NCI-H69 (cell line): ENCODE data around the gene RHOBTB1.

Source experiments
- DNase-seq: peaks from one replicate; lab custom pipeline; 2025; lab: John Stamatoyannopoulos, UW

The RHOBTB1 gene

DNA sequence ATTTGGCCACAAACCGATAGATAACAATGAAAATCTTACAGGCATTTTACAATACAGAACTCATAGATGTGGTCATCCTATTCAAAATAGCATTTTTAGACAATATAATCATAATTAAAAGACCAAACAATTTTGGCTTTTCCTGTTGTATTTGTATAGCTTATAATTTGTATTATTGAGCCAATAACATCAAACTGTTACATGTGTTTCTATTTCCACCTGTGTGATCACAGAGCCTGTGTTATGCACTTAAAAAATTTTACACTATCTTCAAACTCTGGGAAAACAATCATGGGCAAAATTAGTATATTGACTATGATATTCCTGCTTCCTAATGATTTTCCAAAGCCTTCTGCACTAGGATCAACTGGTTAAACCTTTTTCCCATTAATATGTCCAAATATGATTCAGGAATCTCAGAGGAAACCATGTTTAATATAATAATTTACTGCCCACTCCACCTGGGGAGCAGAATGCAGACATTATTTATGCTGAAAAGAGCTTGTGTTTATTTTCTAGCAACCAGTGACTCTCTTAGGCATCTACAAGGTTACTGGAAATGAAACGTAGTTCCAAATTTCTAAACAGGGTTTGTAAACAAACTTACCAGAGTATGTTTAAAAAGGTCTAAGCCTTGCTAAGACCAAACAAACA lies 1.7 kb downstream of the RHOBTB1 start:
- DNase-seq: no peak

DNA sequence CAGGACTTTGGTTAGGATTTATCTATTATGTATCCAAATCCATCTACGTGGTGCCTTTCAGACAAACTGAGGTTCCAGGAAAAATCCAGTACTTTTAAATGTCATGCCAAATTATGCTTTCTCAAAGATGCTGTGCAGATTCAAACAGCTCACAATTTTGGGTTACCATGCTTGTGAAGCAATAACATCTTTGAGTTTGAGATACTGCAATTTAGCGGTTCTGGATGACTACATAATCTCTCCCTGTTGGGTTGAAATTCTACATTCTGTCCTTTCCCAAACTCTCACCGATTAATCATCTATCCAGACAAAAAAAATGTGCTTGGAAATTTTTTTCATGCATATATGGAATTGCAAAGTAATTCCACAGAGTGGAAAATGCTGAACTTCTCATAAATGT lies 3.5 kb downstream of the RHOBTB1 start:
- DNase-seq: no peak

DNA sequence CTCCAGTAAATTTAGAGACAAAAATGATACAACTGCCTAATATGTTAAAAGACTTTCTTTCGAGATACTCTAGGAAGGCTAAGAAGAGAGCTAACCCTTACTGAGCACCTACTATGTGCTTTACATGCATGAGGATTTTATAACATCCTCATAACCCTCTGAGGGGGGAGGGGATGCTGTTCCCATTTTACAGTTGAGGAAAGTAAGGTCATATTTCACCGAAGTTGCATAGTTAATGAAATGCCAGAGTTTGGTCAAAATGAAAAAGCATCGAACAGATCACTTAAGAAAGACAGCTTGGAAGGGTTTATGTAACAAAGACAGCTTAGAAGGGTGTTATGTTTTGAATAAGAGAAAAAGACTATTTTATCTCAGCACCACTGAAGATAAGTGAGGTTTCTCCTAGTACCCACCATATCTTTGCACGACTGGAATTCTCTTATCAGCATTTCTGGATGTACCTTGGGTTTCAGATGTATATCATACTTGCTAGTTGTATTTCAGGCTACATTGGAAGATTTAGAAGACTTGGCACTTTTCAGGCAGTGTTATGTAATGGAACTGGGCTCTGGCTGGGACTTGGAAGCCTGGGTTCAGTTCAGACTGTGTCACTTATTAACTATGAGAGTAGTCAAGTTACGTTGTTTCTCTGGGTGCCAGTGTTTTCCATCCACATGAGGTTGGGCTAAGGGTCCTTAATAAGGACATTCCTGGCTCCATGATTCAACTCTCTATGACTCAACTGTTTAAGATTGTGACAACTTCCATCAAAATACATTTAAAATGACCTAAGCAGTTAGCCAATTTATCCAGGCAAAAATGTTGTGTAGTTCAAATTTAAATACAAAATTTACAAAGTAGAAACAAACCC lies 6.0 kb downstream of the RHOBTB1 start:
- DNase-seq: no peak

DNA sequence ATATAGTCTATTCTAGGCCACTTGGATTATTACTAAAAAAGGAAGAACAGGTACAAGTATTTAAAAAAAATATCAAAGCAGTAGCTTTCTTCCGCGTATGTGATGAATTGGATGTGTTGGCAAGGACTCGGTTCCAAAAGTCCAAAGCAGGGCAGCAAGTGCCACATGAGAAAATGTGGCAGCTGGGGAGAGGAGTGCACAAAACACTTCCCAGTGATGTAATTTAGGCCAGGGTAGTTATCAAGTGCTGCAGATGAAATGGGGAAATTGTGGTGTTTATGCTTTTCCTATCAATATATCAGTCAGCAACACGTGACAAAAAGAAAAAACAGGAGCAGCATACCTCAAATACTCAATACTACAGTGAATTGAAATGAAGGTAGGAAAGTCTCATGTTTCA lies 7.0 kb downstream of the RHOBTB1 start:
- no peak for DNase-seq

DNA sequence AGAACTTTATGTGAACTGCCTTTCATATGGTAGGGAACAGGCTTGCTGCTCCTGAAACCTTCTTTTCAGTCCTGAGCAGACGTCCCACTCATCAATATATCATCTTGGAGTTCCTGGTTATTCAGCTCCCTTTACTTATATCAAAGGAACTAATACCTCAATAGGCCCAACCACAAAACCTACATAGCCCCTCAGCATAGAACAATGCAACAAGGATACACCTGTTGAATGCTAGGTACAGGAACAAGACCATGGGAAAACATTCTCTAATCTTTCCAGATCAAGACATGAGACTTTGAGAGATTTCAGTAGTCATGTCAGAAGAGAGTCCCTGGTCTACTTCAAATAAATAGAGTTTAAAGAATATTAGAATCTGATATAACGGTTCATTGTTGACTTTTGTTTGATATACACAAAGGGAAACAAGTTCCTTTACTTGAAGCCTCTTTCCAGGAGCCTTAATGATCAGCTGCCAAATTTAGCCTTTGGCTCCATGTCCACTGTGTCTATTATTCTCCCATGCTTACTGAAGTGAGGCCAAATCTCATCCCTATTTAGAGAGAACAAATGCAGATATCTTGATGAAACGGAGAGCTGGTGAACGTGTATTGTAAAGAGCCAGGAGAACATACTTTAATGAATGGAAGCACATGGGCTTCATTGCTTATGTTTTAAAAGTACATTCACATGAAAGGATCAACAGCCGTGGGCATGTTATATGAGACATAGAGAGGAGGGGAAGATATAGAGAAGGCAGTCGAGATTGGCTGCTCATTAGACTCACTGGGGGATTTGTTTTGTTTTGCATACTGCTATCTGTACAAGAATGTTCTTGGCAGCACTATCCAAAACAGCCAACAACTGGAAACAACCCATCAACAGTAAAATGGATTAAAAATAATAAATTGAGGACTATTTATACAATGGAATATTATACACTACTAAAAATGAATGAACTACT lies 9.5 kb downstream of the RHOBTB1 start:
- no peak for DNase-seq

DNA sequence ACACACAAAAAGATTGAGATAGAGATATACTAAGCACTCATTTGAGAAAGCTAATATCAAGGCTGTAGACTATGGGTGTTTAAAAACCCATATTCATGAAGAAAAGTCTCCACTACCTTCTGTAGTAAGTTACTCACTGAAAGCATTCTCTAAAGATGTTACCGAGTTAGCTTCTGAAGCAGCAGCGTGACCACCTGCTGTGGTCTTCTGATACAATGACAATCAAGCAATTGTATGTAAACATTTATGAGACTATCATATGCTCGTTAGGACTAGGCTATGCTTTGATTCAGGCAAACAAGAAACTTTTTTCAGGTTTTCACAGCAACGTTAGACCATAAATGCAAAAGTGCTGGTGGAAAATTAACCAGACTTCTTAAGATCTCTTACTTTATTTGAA lies 11.2 kb downstream of the RHOBTB1 start:
- no peak for DNase-seq

DNA sequence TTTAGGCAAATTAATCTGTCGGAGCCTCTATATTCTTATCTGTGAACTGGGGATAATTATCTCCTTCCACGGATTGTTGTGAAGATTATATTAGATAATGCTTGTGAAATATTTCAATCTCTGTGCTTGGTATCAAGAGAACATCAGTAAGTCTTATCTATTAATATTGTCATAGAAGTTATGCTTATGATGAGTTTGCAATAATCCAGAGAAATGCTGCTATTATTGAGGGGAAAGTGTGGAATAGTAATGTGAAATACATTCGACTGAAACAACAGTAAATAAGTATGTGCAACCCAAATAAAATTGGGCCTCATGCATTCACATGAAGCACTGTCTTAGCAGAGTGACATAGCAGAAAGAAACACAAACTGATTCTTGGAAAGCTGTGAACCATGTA lies 13.7 kb downstream of the RHOBTB1 start:
- DNase-seq: no peak

DNA sequence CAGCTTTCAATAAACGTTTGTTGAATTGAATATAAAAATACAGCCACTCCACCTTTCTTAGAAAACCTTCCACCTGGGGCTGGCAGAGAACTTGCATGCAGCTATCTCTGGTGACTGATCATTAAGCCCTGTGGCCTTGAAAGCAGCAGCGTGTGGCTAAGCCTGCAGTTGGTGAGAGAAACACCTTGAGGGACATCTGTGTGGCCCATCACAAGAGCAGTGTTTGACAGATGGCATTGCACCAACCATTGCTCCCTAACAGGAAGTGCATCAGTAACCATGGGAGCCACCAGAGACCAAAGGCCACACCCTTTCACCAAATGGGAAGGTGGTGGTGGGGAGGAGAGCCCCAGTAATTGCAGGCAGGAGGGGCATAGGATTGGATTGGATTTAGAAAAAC lies 22.4 kb downstream of the RHOBTB1 start:
- DNase-seq: peak; percentile 88

DNA sequence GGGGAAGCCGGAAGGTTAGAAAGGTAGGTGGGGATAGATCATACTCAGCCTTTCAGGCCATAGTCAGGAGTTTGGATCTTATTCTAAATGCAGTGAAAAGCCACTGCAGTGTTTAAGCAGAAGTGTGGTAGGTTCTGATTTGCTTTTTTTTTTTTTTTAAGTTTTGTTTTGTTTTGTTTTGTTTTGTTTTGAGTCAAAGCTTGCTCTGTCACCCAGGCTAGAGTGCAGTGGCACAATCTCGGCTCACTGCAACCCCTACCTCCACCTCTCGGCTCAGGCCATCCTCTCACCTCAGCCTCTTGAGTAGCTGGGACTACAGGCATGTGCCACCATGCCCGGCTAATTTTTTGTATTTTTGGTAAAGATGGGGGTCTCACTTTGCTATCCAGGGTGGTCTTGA lies 23.5 kb downstream of the RHOBTB1 start:
- DNase-seq: no peak

DNA sequence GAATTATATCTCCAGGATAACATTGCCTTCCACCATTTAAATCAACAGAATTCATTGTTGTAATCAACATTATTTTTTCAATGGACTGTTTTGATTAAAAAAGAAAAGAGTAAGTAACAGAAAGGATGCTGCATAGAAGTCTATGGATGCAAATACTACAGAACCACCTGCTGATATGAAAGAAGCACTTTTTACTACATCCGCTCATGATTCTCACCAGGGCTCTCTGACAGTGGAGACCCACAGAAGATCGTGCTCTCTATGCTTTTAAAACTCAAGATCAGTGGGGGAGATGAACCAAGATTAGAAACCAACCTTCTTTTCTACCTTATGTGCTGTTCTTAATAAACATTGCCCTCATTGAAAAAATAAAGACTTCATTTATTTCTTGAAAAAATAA lies 24.4 kb downstream of the RHOBTB1 start:
- no peak for DNase-seq

DNA sequence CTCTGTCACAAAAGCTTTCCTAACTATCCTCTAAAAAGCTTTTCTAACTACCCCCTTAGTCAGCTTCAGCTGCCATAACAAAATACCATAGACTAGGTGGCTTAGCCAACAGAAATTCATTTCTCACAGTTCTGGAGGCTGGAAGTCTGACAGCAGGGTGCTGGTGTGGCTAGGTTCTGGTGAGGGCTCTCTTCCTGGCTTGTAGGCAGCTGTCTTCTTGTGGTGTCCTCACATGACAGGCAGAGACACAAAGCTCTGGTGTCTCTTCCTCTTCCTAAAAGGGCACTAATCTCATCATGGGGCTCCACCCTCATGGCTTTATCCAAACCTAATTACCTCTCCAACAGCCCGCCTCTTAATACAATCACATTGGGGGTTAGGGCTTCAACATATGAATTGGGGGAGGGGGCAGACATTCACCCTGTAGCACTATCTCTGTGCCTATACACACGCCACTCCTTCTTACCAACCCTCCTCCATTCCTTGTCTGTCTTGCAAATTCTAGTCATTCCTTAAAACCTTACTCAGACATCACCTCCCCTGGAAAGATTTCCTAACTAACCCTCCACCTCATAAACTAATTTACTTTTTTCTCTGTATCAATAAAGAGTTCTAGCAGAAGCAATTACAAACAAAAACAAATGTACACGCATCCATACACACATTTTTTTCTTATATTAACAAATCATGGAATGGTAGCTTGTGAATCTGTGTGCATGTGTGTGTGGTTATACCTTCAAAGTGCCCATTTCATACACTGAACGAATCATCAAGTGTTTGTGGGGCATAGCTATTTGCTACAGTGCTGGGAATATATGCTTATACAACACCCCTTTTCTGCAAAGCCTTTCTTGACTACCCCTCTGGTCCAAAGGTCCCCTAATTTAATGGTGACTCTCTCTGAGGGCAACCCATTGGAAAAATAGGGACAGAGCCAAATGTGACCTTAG lies 26.4 kb downstream of the RHOBTB1 start:
- no peak for DNase-seq

DNA sequence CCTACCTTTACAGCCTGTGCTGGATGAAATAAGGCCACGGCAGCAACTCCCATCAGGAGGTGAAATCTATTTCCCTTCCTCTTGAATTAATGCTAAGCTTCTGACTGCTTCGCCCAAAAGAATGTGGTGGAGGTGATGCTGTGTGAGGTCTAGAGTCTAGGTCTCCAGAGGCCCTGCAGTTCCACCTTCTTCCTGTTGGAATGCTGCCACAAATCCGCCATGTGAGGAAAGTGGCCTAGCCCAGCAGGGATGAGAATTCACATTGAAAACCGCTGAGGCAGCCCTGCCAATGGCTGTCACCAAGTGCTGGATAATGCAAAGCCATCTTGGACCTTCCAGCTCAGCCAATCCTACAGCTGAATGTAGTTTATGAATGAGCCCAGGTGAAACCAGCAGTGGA lies 28.0 kb downstream of the RHOBTB1 start:
- DNase-seq: peak; percentile 50

DNA sequence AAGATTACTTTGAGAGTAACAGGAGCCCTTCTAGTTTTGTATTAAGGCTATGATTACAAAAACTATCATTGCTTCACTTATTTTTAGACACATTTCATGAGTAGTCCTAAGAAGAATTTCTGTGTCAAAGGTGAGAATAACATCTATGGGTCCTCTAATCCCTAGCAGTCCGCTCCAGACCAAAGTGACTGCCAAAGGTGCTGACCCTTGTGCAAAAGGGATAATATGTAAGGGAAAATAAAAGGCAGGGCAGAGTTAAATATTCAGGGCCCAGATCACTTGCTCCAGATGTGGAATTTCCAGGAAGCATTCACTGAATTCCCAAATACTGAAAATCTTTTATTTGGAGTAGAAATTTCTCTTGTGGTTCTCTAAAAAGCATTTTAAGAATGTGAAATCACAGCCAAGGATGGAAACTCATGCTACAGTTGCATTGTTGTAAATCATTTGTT lies 29.3 kb downstream of the RHOBTB1 start:
- no peak for DNase-seq

DNA sequence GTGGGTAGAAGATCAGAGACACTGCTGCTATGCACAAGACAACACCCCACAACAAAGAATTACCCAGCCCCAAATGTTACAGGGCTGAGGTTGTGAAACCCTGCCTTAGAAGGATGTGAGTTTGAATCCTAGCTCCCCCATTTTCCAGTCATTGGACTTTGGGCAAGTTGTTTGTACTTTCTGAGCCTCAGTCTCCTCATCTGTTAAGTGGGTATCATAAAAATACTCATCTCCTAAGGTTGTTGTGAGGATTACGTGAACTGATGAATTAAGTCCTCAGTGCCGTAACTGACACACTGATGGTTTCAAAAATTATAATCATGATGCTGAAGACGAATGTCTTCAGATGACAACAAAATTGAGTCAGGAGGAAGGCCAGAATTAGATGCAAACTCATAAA lies 30.3 kb downstream of the RHOBTB1 start:
- DNase-seq: no peak

DNA sequence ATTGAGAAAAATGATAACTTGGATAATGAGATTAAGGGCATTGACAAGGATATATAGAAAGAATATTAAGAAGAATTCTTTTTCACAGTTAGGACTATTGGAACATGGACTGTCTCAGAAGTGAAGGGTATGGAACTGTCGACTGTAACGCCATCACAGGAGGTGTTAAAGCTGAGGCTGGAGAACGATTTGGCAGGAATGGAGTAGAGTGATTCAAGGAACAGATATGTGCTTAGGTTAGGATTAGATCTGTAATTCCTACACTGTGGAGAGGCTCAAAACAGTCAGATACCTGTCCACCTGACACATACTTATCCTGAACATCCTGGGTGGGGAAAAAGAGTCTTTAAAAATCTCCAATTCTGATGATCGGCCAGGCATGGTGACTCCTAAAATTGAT lies 30.9 kb downstream of the RHOBTB1 start:
- peak; percentile 55 for DNase-seq

DNA sequence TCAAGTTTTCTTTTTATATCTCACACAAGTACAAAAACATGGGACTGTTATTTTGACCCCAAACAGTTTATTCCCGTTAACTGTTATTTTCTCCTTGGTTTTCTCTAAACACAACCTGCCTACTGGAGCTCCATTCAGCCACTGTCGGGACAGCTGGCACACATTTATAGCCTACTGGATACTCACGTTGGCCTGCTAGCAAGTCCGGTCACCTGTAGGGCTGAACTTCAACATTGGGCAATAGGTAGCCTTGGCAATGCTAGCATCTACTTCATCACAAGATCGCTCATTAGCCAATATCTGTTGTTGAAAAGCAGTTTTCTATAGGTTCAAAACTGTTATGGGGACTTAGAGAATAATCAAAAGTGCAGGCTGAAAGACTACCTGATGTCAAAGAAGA lies 32.3 kb downstream of the RHOBTB1 start:
- no peak for DNase-seq

DNA sequence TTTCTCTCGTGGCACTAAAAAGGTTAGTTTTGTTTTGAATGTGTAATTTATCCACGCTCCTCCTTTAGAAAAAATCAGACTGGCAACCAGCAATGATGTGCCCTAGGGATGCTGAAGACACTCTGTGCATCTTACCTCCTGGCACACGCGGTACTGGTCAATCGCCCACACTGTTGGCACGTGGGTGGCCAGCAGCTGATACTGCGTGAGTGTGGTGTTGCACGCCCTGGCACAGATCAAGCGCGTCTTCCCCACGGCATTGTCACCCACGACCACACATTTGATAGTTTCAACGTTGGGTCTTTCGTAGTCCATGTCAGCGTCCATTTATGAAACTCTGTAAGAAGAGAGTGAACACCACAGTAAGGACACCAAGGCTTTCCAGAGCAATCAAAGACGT lies 32.8 kb downstream of the RHOBTB1 start:
- DNase-seq: no peak

DNA sequence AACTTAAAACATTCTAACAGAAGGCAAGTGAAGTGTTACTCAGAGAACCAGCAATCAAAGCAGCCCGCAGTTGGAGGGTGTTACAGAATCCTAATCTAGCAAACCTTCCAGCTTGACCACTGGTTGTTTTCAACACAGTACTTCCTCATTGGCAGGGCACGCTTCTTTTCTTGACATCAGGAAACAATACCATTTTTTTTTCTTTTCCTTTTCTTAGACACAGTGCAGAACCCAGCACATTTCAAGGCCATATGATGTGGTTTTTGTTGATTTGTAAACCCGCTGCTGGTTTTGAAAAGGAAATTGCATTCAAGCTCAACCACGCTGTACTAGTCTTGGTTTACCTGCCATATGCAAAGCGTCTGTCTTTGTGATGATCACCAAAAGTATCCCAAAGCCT lies 33.4 kb downstream of the RHOBTB1 start:
- DNase-seq: no peak

DNA sequence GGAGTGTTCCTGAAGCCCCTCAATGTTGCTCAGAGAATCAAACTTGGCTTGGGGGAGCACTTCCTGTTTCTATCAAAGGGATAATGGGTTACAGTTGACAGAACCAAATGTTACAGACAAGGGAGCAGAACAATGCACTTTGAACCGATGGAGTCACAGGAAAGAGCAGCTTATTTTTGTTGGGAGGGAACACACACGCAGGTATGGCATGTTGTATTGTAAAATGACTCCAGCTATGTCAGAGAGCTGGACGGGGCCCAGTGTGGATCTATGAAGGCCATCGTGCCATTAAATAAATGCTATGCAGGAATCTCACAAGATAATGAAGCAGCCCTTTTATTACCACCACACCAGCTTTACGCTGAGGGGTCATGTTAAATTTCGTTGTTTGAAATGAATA lies 35.1 kb downstream of the RHOBTB1 start:
- no peak for DNase-seq

DNA sequence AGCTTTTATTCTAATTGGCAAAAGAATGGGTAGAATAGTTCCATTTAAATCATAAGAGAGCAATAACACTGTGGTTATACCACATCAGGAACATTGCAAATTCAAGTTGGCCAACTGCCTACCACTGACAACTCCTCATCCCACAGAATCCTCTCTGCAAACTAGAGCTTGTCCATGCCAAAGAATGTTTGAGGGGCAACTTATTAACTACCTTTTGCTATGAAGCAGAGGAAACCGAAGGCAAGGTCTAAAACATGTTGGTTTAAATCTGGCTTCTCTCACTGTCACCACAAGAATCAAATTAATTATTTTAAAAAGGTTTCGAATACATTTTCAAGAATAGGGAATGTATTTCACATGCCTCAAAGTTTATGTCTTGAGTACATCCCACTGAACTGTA lies 36.0 kb downstream of the RHOBTB1 start:
- no peak for DNase-seq

DNA sequence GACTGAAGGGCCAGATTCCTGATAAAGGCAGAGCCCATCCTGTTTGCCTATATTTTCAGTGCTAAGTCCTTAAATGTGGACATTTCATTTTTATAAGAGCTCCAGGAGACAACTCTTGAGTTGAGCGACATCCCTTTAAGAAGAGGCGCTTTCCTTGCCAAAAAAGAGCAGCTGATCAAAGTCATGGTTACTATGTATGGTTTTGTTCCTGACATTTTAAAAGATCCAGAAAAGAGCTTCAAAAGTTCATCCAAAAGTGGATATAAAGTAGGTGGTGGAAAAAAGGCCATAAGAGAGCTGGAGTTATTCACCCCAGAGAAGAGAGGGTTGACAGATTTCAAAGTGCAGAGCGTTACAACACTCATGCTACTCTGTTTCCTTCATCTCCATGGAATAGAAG lies 36.7 kb downstream of the RHOBTB1 start:
- no peak for DNase-seq
